H1 (cell line): ENCODE data around the gene ZMIZ1. TPM values are rescaled to one million over a fixed set of nuclear protein-coding genes. Genes with fewer than 3 reads are reported as not detected.

Source experiments
- CTCF ChIA-PET: fragments of 300-600 bp; sonication (Branson Sonifier 250); formaldehyde crosslinking; loops from one replicate; lab custom pipeline; 2021; ENCODE audit not compliant: partially characterized antibody; lab: Charles Lee
- POLR2A ChIA-PET: fragments of 300-600 bp; sonication (Branson Sonifier 250); formaldehyde crosslinking; loops from one replicate; lab custom pipeline; 2021; ENCODE audit warnings: inconsistent platforms; ENCODE audit not compliant: partially characterized antibody; lab: Charles Lee
- DNase-seq, 2 experiments: peaks; one replicate each; pipeline versions ENCODE4 v3.0.0 to v3.0.0-alpha.2; 2010 to 2022; ENCODE audit warnings: low spot score in 2 of 2, low read depth in 1 of 2, mixed read lengths in 1 of 2
- FAIRE-seq: peaks from 2 replicates; lab custom pipeline; 2011; peaks lifted over from hg19 to GRCh38; lab: Jason Lieb, UNC
- H2AFZ ChIP-seq: 2 replicates; pipeline ENCODE4 v1.8.1; 2012; ENCODE audit warnings: low read length, inconsistent platforms
- H2AK5ac ChIP-seq: 2 replicates; pipeline ENCODE4 v1.6.1; 2013; ENCODE audit warnings: low read depth, low read length
- H2BK120ac ChIP-seq: replicated peaks from 2 replicates; pipeline ENCODE3; 2013; ENCODE audit warnings: low read depth, low read length, inconsistent platforms
- H2BK12ac ChIP-seq: 2 replicates; pipeline ENCODE4 v1.6.1; 2013; ENCODE audit warnings: low read depth, low read length
- H2BK15ac ChIP-seq: 2 replicates; pipeline ENCODE4 v1.6.1; 2013; ENCODE audit warnings: low read length
- H2BK20ac ChIP-seq: 2 replicates; pipeline ENCODE4 v1.6.1; 2013; ENCODE audit warnings: low read length
- H2BK5ac ChIP-seq: 2 replicates; pipeline ENCODE4 v1.6.1; 2013; ENCODE audit warnings: low read depth, low read length
- H3K14ac ChIP-seq: 2 replicates; pipeline ENCODE4 v1.6.1; 2013; ENCODE audit warnings: inconsistent platforms; ENCODE audit not compliant: insufficient read length
- H3K18ac ChIP-seq: 2 replicates; pipeline ENCODE4 v1.6.1; 2013; ENCODE audit warnings: low read length; ENCODE audit errors: extremely low read depth
- H3K23ac ChIP-seq: 2 replicates; pipeline ENCODE4 v1.6.1; 2013; ENCODE audit warnings: inconsistent platforms; ENCODE audit not compliant: insufficient read length
- H3K23me2 ChIP-seq: 2 replicates; pipeline ENCODE4 v1.6.1; 2013; ENCODE audit warnings: low read depth, low read length
- H3K27ac ChIP-seq: 2 replicates; pipeline ENCODE4 v1.6.1; 2011; ENCODE audit warnings: low read depth, low read length, inconsistent platforms
- H3K27me3 ChIP-seq, 4 experiments: replicated peaks in 1 of 4; 1 replicate in 1 of 4; 2 replicates in 3 of 4; pipeline versions ENCODE4 v1.6.1 to v1.8.1; 2011 to 2013; ENCODE audit warnings: low read length in 3 of 4, mild to moderate bottlenecking in 3 of 4, inconsistent platforms in 2 of 4, mixed read lengths in 2 of 4, moderate library complexity in 1 of 4; ENCODE audit not compliant: control insufficient read depth in 3 of 4, insufficient read depth in 3 of 4; ENCODE audit errors: extremely low read depth in 1 of 4
- H3K36me3 ChIP-seq, 4 experiments: 2 replicates each; pipeline versions ENCODE4 v1.6.1 to v1.8.1; 2011 to 2013; ENCODE audit warnings: mild to moderate bottlenecking in 4 of 4, low read length in 3 of 4, moderate library complexity in 2 of 4, control low read depth in 1 of 4, inconsistent platforms in 1 of 4; ENCODE audit not compliant: insufficient read depth in 4 of 4, control insufficient read depth in 2 of 4
- H3K4ac ChIP-seq: replicated peaks from 2 replicates; pipeline ENCODE3; 2013; ENCODE audit warnings: low read length, low read depth, mixed read lengths, inconsistent platforms; ENCODE audit not compliant: insufficient read length
- H3K4me1 ChIP-seq, 4 experiments: replicated peaks in 1 of 4; 1 replicate in 1 of 4; 2 replicates in 3 of 4; pipeline versions ENCODE4 v1.6.1 to v1.8.1; 2011 to 2013; ENCODE audit warnings: low read length in 3 of 4, inconsistent platforms in 2 of 4, mixed read lengths in 1 of 4; ENCODE audit not compliant: insufficient read depth in 4 of 4, control insufficient read depth in 3 of 4
- H3K4me2 ChIP-seq, 2 experiments: 2 replicates each; pipeline versions ENCODE4 v1.6.1 to v1.8.1; 2011 to 2013; ENCODE audit warnings: low read depth in 2 of 2, low read length in 2 of 2, control low read depth in 1 of 2, inconsistent platforms in 1 of 2, mild to moderate bottlenecking in 1 of 2; ENCODE audit not compliant: insufficient read depth in 1 of 2
- H3K4me3 ChIP-seq, 4 experiments: fragments of 200-600, 300-600 bp in 1 of 4; sonication (generic), shearing (Covaris generic), sonication (Bioruptor Twin) in 1 of 4; 2 replicates each; pipeline versions ENCODE4 v1.5.1 to v1.8.1; 2011 to 2016; ENCODE audit warnings: low read length in 4 of 4, low read depth in 3 of 4, control low read depth in 2 of 4, inconsistent platforms in 2 of 4, mild to moderate bottlenecking in 2 of 4, mixed read lengths in 1 of 4, moderate library complexity in 1 of 4; ENCODE audit not compliant: insufficient read depth in 2 of 4; ENCODE audit errors: extremely low read depth in 1 of 4
- H3K56ac ChIP-seq: replicated peaks from 2 replicates; pipeline ENCODE3; 2013; ENCODE audit warnings: low read depth, mild to moderate bottlenecking, mixed read lengths, low read length, inconsistent platforms; ENCODE audit not compliant: insufficient read length
- H3K79me1 ChIP-seq: 2 replicates; pipeline ENCODE4 v1.6.1; 2013; ENCODE audit warnings: low read depth, low read length, control low read depth
- H3K79me2 ChIP-seq, 2 experiments: 2 replicates each; pipeline versions ENCODE4 v1.6.1 to v1.8.1; 2012 to 2013; ENCODE audit warnings: low read length in 2 of 2, mild to moderate bottlenecking in 2 of 2, inconsistent platforms in 1 of 2; ENCODE audit not compliant: insufficient read depth in 2 of 2, control insufficient read depth in 1 of 2
- H3K9ac ChIP-seq, 4 experiments: replicated peaks in 1 of 4; 1 replicate in 1 of 4; 2 replicates in 3 of 4; pipeline versions ENCODE4 v1.6.1 to v1.8.1; 2011 to 2013; ENCODE audit warnings: low read depth in 3 of 4, low read length in 3 of 4, control low read depth in 2 of 4, mild to moderate bottlenecking in 2 of 4, moderate library complexity in 2 of 4, inconsistent platforms in 1 of 4; ENCODE audit errors: extremely low read depth in 1 of 4
- H3K9me3 ChIP-seq, 2 experiments: 2 replicates each; pipeline versions ENCODE4 v1.6.1 to v1.8.1; 2012 to 2013; ENCODE audit warnings: mild to moderate bottlenecking in 2 of 2, moderate library complexity in 2 of 2, control low read depth in 1 of 2, inconsistent platforms in 1 of 2, low read depth in 1 of 2, low read length in 1 of 2, mixed read lengths in 1 of 2; ENCODE audit not compliant: insufficient read depth in 2 of 2
- H4K20me1 ChIP-seq, 2 experiments: replicated peaks in 1 of 2; 2 replicates each; pipeline versions ENCODE3 to v1.8.1; 2011 to 2013; ENCODE audit warnings: inconsistent platforms in 2 of 2, low read length in 2 of 2, mild to moderate bottlenecking in 1 of 2; ENCODE audit not compliant: insufficient read depth in 2 of 2, control insufficient read depth in 1 of 2
- H4K5ac ChIP-seq: 2 replicates; pipeline ENCODE4 v1.6.1; 2013; ENCODE audit warnings: low read length, low read depth, mixed read lengths, inconsistent platforms; ENCODE audit not compliant: insufficient read length
- H4K8ac ChIP-seq: 2 replicates; pipeline ENCODE4 v1.8.0; 2013; ENCODE audit warnings: mild to moderate bottlenecking, moderate library complexity, low read length, inconsistent platforms; ENCODE audit not compliant: insufficient read depth; ENCODE audit errors: extremely low read depth
- H4K91ac ChIP-seq: replicated peaks from 2 replicates; pipeline ENCODE3; 2013; ENCODE audit warnings: low read length, mixed read lengths, inconsistent platforms; ENCODE audit not compliant: insufficient read length
- ASH2L ChIP-seq: fragments of 200-600, 300-600 bp; sonication (generic); IDR thresholded peaks from one replicate; pipeline ENCODE4 v1.7.1; 2017; ENCODE audit warnings: low read length
- ATF2 ChIP-seq: IDR thresholded peaks from 2 replicates; pipeline ENCODE4 v1.6.1; 2012; ENCODE audit warnings: low read length, inconsistent platforms
- BRCA1 ChIP-seq: IDR thresholded peaks from 2 replicates; pipeline ENCODE4 v1.6.1; 2012; ENCODE audit warnings: low read depth, low read length, improper control_type of control experiment
- CHD1 ChIP-seq: IDR thresholded peaks from 2 replicates; pipeline ENCODE4 v1.6.1; 2012; ENCODE audit warnings: low read depth, low read length, improper control_type of control experiment
- CHD2 ChIP-seq: IDR thresholded peaks from 2 replicates; pipeline ENCODE4 v1.6.1; 2012; ENCODE audit warnings: low read length, improper control_type of control experiment
- EP300 ChIP-seq, 2 experiments: IDR thresholded peaks; 1 replicate in 1 of 2; 2 replicates in 1 of 2; pipeline ENCODE4 v1.6.1; 2011 to 2012; ENCODE audit warnings: low read depth in 2 of 2, low read length in 2 of 2, mild to moderate bottlenecking in 2 of 2, borderline replicate concordance in 1 of 2, inconsistent platforms in 1 of 2, moderate library complexity in 1 of 2
- KDM1A ChIP-seq: fragments of 200-600, 300-600 bp; sonication (generic); IDR thresholded peaks from 2 replicates; pipeline ENCODE4 v1.7.1; 2016; ENCODE audit warnings: mild to moderate bottlenecking, low read length, borderline replicate concordance
- PHF8 ChIP-seq: fragments of 200-600 bp; sonication (generic); conservative IDR thresholded peaks from 2 replicates; pipeline ENCODE4 v1.7.1; 2012; ENCODE audit warnings: low read depth, mild to moderate bottlenecking, inconsistent platforms, low read length, moderate library complexity
- SUZ12 ChIP-seq: fragments of 200-600 bp; sonication (generic); IDR thresholded peaks from 2 replicates; pipeline ENCODE4 v1.6.1; 2012; ENCODE audit warnings: mild to moderate bottlenecking, inconsistent platforms, low read length, moderate library complexity, mixed read lengths
- YY1 ChIP-seq: IDR thresholded peaks from 2 replicates; pipeline ENCODE4 v1.6.1; 2011; ENCODE audit warnings: low read depth, mild to moderate bottlenecking, low read length
- WGBS, 2 experiments: shearing (Covaris generic) in 1 of 2; methylation state at CpG; one replicate each; pipeline versions ENCODE4 v1.1.6 to v1.1.7; 2013 to 2015; ENCODE audit warnings: low lambda C conversion rate in 2 of 2, mixed read lengths in 2 of 2, inconsistent platforms in 1 of 2, low coverage in 1 of 2, missing lambda C conversion rate in 1 of 2; ENCODE audit not compliant: insufficient replicate concordance in 2 of 2, insufficient coverage in 1 of 2, insufficient read length in 1 of 2; ENCODE audit errors: extremely low coverage in 1 of 2, missing lambda C conversion rate in 1 of 2; 5-methylcytosine and 5-hydroxymethylcytosine counted together
- polyA plus RNA-seq, 7 experiments: library from polyadenylated mRNA; depleted of rRNA in 3 of 7; stranded (reverse) in 5 of 7; unstranded in 2 of 7; fragments of >200 nt in 5 of 7; fragments of 200-250 nt in 2 of 7; gene quantifications; 1 replicate in 5 of 7; 2 replicates in 1 of 7; 4 replicates in 1 of 7; pipeline versions ENCODE4 v1.2.1 to v1.2.3, GENCODE V29; 2011 to 2013; ENCODE audit warnings: missing spikeins in 2 of 7, mixed read lengths in 2 of 7
- total RNA-seq: library from RNA; stranded (reverse); fragmentation: NEBNext Ultra II Directional; extraction: Animal tissue kit (Norgen Biotek cat#: 25700); gene quantifications from 2 replicates; pipeline ENCODE4 v1.2.1, GENCODE V29; 2021

The ZMIZ1 gene
- total and polyA plus RNA-seq, 2 of the 8 experiments (the other 6 are each of a cell fraction or from before 2014, with no cell fraction given) = 8.1 to 28.0 TPM

- Histone ChIP-seq H3K4me1 (peaks cover 30 to 67% (median 48%) of the 10 kb centered on the region in 4 experiments), H3K27me3 (no peaks in the 10 kb centered on the region), H3K4me3 (no peak overlapping the region), H3K4me2 (no peak overlapping the region), H3K23me2 (no peaks in the 10 kb centered on the region), H2AFZ (no peak overlapping the region), H3K4ac (peak overlapping the region; percentile 10), H3K27ac (no peak overlapping the region), H2AK5ac (peak overlapping the region; percentile 93; the same call in 1 of the 2 replicates), H4K20me1 (peaks cover 2 to 4% of the 10 kb centered on the region in 2 experiments), H3K79me2 (peaks cover 0 to 35% of the 10 kb centered on the region in 2 experiments; a peak in 3 of 4 replicates), H3K14ac (no peak overlapping the region), H2BK5ac (0 out of 2 replicates have a peak overlapping the region, but pooled peaks have one; percentile 45), H2BK12ac (peak overlapping the region; percentile 30; the same call in 1 of the 2 replicates), H3K9ac (no peak overlapping the region), H3K9me3 (no peaks in the 10 kb centered on the region), H4K8ac (no peak overlapping the region), H2BK15ac (no peak overlapping the region; the same call in 1 of the 2 replicates), H3K36me3 (no peaks in the 10 kb centered on the region), H2BK120ac (no peak overlapping the region), H3K79me1 (peaks cover 22% of the 10 kb centered on the region), H4K5ac (no peak overlapping the region), H3K56ac (no peak overlapping the region), H3K23ac (no peak overlapping the region), H4K91ac (no peak overlapping the region), H2BK20ac (0 out of 2 replicates have a peak overlapping the region, but pooled peaks have one; percentile 25), H3K18ac (peak overlapping the region; percentile 38; the same call in 1 of the 2 replicates)
- CTCF ChIA-PET = interaction anchor here (0.8 to 8.0 kb wide), 10 partner anchors 10 to 62 kb away, joined by 3 to 56 read pairs (median 8); no protein-coding TSS in a partner anchor
- WGBS, 2 experiments = 50% methylated on average over 7 of the region's 7 CpGs; no CpG with 5 or more reads in 1 of the 2 experiments
- FAIRE-seq (no peak), DNase-seq (no peak)
- POLR2A ChIA-PET = interaction anchor here (1.2 to 1.4 kb wide), 4 partner anchors 12 to 24 kb away, joined by 3 to 5 read pairs (median 3); no protein-coding TSS in a partner anchor
- TF ChIP-seq KDM1A (no peak), BRCA1 (no peak), YY1 (no peak), ASH2L (no peak), EP300 (IDR thresholded peaks at IDR 0.05; ENCODE audit: borderline replicate concordance in 1 of 2, low read depth in 2 of 2, low read length in 2 of 2) (no peak), PHF8 (no peak), ATF2 (no peak), SUZ12 (no peak), CHD2 (no peak), CHD1 (no peak)
These were observed 64.1 kb downstream of the ZMIZ1 start for GRCh38 chr10:79132681-79133381.
